GM19324 (cell line): ENCODE data around the gene CYP2A6.
"Not testable (repeated sequence)": the region's sequence is repeated elsewhere in the genome, so short reads cannot be mapped to it uniquely, and the experiment has no call there.

Source experiments
- ATAC-seq: cut with Tn5 transposase; IDR thresholded peaks from one replicate; pipeline ENCODE4 v1.9.1; 2021; ENCODE audit warnings: mild to moderate bottlenecking, moderate library complexity; ENCODE audit not compliant: unreplicated experiment, low FRiP score

CYP2A6 gene

DNA sequence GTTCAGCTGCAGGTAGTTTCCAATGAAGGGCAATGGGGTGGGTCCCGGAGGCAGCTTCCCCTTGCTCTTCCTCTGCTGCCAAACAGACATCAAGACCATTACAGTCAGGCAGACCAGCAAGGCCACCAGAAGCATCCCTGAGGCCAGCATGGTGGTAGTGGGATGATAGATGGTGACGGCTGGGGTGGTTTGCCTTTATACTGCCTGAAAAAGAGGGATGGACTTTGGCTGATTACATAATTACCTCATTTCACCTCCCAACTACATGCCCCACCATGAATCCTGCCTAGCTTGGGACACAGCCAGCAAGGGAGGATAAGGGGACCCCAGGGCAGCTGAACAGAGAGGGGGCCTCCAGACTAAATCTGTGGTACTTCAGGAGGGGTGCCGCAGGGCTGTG, at the start of gene CYP2A6:
Gene CYP2A6, minus strand, starts transcription at position 171 of the 400 bp plus-strand sequence. Its CDS starts 21 bp downstream, at position 150.
- ATAC-seq = not testable (repeated sequence)

GRCh38 chr19:40899964-40900363, 49.7 kb upstream of the CYP2A6 start:
- ATAC-seq = not testable (repeated sequence)

GRCh38 chr19:40896843-40897789, 46.9 kb upstream of the CYP2A6 start:
- not testable (repeated sequence) for ATAC-seq

DNA sequence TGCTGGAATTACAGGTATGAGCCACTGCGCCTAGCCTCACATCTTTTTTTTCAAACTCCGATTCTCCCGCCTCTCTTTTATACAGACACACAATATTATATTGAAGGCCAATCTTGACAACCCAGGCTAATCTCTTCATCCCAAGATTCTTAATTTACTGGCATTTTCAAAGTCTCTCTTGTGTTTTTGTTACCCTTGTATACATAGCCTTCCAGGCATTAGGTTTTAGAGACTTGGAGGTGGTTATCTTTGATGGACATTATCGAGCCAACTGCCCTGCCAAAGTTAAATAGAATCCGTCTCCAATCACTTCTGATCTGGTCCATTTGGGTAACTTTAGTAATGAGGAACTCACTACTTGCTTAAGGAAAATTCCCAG, 46.2 kb upstream of the CYP2A6 start:
- ATAC-seq = no peak

DNA sequence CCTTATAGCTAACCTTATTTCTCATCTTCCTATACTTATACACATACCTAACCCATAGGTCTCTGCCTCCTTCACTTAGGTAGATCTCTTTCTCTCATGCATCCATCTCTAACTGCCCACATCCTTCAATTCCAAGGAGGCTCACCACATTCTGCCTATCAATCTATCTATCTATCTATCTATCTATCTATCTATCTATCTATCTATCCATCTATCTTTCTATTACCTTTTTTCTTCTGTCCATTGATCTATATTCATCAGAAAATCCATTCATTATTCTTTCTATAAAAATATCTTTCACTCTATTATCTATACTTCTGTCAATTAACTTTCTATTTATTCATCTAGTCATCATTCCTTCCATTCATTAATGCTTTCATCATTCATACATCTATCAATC, 42.9 kb upstream of the CYP2A6 start:
- no peak for ATAC-seq

- ATAC-seq = no peak
These were observed 39.1 kb upstream of the CYP2A6 start for GRCh38 chr19:40889366-40889765.

DNA sequence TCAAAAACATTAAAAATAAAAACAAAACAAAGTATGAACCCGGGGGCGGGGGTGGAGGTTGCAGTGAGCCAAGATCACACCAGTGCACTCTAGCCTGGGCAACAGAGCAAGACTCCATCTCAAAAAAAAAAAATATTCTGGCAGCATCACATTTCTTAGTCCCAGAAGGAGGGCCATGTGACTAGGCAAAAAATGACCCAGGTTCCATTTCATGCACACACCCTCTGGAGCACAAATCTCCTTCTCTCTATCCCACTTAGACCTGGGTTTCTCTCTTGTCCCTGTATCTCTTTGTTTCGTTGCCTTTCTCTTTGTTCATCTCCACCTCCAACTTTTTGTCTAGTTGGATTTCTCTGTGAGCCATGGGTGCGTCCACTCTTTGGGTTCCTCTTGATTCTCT, 37.9 kb upstream of the CYP2A6 start:
- ATAC-seq = no peak

DNA sequence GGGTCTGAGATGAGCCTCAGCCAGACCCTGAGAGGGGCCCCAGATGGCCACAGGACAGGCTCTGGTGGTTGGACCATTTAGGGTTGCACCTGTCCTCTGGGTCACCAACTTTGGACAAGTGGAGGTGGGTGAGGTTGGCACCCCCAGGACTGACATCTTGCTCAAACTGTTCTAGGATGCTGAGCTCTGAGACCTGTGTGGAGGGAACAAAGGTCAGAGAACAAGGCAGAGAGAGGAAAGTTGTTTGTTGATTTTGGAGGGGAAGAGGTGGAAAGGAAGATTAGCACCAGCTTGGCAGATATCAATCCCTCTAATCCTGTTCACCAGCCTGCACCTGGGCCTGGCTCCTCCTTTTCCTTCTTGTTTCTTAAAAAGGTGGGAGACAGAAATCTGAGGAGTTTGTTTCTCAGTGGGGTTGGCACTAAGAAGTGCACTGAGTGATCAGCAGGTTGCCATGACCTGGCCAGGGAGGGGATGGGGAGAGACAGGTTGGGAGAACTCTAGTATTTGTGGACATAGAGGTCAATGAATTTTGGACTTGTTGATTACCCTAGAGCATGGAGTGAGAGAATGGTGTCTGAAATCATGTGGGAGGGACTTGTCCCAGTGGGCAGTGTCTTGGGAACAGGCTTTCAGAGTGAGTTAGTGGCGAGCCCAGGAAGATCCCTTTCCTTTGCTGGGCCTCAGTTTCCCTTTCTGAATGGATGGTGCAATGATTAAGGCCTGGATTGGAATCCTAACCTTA, 34.1 kb upstream of the CYP2A6 start:
- ATAC-seq = not testable (repeated sequence)

DNA sequence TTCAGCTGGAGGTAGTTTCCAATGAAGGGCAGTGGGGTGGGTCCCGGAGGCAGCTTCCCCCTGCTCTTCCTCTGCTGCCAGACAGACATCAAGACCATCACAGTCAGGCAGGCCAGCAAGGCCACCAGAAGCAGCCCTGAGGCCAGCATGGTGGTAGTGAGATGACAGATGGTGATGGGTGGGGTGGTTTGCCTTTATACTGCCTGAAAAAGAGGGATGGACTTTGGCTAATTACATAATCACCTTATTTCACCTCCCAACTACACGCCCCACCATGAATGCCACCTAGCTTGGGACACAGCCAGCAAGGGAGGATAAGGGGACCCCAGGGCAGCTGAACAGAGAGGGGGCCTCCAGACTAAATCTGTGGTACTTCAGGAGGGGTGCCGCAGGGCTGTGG, 31.8 kb upstream of the CYP2A6 start, which contains the start of gene CYP2A7:
Gene CYP2A7, minus strand, starts transcription at position 170 of the 400 bp plus-strand sequence. Its CDS starts 21 bp downstream, at position 149.
- not testable (repeated sequence) for ATAC-seq

DNA sequence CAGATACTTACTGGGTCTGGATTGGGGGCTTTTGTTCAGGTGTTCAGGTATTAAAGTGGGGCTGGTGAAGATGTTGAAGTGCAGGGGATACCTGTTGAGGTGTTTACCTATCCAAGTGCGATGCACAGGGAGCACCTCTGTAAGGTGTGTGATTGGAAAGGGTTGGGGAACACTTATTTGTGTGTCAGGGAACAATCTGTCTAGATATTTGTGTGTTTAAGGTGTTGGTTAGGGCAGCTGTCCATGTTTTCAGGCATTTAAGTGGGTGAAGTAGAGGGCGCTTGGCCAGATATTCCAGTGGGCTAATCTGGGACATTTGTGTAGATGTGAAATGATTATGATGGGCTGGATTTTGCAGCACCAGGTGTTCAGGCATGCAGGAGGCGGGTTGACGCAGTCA, 29.1 kb upstream of the CYP2A6 start:
- ATAC-seq = not testable (repeated sequence)

DNA sequence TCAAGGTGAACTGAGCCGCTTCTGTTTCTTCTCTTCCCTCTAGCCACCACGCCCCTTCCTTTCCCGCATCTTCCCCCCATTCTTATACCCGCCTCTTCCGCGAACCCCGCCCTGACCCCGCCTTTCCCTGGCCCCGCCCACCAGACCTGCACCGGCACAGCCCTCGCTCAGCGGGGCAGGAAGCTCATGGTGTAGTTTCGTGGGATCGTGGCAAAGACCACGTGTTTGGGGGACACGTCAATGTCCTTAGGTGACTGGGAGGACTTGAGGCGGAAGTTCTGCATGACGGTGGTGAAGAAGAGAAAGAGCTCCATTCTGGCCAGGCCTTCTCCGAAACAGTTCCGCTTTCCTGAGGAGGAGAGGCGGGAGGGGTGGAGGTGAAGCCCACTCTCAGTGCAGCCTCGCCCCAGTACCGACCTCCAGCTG, 25.3 kb upstream of the CYP2A6 start:
- not testable (repeated sequence) for ATAC-seq

DNA sequence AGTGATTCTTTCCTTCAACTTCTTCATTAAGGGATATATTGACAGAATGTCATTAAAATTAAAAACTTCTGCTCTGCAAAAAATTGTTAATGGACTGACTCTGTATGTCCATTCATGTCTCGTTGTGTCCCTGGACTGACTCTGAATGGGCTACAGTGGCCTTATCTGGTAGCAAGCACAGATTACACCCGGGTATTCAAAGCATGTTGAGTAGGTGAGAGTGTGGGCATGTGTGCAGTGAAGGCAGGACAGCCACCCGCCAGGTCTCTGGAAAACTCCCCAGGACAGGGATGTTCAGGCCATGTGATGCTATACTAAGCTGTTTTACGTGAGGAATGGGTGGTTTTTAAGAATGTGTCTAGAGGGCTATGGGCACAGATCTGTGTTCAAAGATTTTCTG, 24.6 kb upstream of the CYP2A6 start:
- not testable (repeated sequence) for ATAC-seq

DNA sequence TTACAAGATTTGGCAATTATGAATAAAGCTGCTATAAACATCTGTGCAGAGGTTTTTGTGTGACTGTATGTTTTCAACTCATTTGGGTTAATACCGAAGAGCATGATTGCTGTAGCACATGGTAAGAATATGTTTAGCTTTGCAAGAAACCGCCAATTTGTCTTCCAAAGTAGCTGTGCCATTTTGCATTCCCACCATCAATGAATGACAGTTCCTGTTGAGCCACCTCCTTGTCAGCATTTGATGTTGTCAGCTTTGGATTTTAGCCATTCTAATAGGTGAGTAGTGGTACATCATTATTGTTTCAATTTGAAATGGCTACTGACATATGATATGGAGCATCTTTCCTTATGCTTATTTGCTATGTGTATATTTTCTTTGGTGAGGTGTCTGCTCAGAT, 23.6 kb upstream of the CYP2A6 start:
- ATAC-seq = not testable (repeated sequence)

- ATAC-seq = no peak
These were observed 22.0 kb upstream of the CYP2A6 start for GRCh38 chr19:40872209-40872608.

DNA sequence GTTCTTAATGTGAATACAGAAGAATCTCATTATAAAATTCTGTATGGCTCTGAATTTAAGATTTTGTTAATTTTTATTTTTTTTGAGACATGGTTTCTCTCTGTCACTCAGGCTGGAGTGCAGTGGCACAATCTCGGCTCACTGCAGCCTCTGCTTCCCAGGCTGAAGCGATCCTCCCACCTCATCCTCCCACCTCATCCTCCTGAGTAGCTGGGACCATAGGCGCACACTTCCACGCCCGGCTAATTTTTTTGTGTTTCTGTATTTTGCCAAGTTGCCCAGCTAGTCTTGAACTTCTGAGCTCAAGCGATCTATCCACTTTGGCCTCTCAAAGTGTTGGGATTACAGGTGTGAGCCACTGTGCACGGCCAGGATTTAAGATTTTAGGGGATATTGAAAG, 17.5 kb upstream of the CYP2A6 start:
- ATAC-seq = no peak

DNA sequence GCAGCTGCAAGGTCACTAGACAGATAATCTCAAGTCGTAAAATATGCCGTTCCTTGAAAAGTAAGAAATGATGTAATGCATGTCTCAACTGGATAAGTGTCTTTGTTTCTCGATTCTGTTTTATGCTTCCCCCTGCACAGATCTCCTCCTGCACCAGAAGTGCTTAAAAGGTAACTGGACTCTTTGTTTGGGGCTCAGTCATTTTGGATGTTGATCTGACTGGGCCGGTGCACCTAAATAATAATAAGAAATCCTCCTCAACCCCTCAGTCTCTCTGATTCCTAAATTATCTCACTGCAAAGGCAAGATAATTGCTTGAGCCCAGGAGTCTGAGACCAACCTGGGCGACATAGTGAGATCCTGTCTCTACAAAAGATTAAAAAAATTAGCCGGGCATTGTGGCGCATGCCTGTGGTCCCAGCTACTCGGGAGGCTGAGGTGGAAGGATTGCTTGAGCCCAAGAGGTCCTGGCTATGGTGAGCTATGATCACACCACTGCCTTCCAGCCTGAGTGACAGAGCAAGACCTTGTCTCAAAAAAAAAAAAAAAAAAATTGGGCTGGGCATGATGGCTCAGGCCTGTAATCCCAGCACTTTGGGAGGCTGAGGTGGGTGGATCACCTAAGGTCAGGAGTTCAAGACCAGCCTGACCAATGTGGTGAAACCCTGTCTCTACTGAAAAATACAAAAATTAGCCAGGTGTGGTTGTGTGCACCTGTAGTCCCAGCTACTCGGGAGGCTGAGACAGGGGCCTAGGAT, 14.7 kb upstream of the CYP2A6 start:
- not testable (repeated sequence) for ATAC-seq

- ATAC-seq = no peak
These were observed 12.5 kb upstream of the CYP2A6 start for GRCh38 chr19:40862785-40863184.

DNA sequence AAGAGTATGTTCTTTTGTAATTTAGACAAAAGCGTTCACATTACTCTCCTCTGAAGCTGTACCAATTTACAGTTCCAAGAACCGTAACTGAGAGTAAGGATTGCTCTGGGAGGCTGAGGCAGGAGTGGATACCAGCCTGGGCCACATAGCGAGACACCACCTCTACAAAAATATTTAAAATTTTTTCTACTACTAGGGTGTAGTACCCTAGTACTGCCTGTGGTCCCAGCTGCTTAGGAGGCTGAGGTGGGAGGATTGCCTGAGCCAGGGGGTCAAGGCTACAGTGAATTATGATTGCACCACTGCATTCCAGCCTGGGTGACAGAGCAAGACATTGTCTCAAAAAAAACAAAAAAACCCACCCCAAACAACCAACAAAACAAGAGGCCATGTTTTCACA, 12.1 kb upstream of the CYP2A6 start:
- ATAC-seq = no peak

GRCh38 chr19:40858109-40858508, 7.9 kb upstream of the CYP2A6 start:
- ATAC-seq = no peak

DNA sequence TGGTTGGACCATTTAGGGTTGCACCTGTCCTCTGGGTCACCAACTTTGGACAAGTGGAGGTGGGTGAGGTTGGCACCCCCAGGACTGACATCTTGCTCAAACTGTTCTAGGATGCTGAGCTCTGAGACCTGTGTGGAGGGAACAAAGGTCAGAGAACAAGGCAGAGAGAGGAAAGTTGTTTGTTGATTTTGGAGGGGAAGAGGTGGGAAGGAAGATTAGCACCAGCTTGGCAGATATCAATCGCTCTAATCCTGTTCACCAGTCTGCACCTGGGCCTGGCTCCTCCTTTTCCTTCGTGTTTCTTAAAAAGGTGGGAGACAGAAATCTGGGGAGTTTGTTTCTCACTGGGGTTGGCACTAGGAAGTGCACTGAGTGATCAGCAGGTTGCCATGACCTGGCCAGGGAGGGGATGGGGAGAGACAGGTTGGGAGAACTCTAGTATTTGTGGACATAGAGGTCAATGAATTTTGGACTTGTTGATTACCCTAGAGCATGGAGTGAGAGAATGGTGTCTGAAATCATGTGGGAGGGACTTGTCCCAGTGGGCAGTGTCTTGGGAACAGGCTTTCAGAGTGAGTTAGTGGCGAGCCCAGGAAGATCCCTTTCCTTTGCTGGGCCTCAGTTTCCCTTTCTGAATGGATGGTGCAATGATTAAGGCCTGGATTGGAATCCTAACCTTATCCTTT, 2.4 kb upstream of the CYP2A6 start:
- not testable (repeated sequence) for ATAC-seq
